ENCODE data around the gene LY86.

DNA sequence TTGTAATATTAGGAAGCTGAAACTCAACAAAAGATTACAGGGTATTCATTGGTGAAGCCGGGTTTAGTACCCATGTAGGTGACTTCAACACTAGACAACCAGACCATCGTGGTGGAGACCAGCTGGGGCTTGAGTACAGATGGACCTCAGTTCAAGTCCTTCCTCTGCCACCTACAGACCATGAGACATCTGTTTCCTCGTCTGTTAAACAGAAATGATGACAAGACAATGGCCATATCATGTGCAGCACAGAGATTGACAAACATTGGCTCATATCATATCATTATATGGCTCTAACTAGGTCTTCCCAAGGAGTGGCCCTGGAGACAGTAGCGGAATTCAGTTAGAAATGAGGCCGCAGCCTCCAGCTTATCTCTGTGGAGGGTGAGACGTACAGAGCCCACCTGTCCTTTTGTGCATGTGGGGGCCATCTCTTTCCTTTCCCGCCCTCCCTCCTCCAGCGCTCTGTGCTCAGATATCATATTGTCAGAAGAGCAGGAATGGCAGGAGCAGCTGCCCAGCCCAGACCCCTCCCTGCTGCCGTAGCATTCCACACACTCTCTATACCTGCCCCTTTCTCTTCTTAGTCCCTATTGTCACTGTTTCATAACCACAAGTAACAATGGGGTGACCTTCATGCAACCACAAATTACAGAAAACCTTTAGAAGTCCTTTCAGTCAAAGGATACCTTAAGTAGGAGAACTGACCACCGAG lies 75.1 kb downstream of the LY86 start:
- TF ChIP-seq SP1 (IDR thresholded peaks at IDR 0.05) (no peak), CTBP1 (IDR thresholded peaks at IDR 0.05; ENCODE audit: borderline replicate concordance) (no peak), SUZ12 (IDR thresholded peaks at IDR 0.05) (no peak), FOXK2 (IDR thresholded peaks at IDR 0.05) (no peak), LEF1 (IDR thresholded peaks at IDR 0.05; ENCODE audit: borderline replicate concordance) (no peak), TARDBP (IDR thresholded peaks at IDR 0.05) (no peak), BHLHE40 (IDR thresholded peaks at IDR 0.05; ENCODE audit: borderline replicate concordance) (no peak), FOXA1 (IDR thresholded peaks at IDR 0.05) (no peak)

Measured in HEK293T (cell line).